ENCODE results near the gene CSMD2. TPM values are rescaled to one million over a fixed set of nuclear protein-coding genes. Genes with fewer than 3 reads are reported as not detected.
"Not testable (repeated sequence)": the region's sequence is repeated elsewhere in the genome, so short reads cannot be mapped to it uniquely, and the experiment has no call there.

Gene CSMD2
- total and polyA plus RNA-seq, 4 experiments from 2014 or later = not detected

DNA sequence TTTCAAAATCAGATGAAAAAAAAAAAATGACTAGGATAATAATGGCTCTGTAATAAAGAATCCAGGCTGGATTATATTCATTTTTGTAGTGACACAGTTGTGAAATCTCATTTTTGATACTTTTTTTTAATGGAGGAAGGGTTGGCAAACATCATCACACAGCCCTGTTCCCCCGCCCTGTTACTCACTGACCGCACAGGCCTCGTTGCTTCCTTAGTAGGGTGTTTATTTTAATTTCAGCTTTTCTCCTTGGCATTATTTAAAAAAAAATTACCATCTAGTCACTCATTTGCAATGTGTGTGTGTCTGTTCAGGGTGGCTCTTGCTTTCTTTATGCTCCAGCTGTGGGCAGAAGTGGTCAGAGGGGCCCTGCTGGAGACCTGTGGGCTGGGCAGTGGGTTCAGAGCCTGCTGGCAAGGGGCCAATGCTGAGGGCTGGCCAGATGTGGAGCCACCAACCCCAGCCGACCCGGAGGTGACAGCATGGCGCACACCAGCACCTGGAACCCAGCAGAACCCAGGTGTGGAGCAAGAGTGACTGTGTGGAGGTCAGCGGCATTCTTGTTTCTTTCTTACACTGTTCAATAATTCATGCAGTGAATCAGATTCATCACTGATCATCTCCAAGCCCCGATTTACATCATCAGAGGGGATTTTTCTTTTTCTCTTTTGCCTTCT is 648.0 kb downstream of the CSMD2 start:
- H3K27ac Mint-ChIP-seq = no peak overlapping the region
- DNase-seq = no peak

DNA sequence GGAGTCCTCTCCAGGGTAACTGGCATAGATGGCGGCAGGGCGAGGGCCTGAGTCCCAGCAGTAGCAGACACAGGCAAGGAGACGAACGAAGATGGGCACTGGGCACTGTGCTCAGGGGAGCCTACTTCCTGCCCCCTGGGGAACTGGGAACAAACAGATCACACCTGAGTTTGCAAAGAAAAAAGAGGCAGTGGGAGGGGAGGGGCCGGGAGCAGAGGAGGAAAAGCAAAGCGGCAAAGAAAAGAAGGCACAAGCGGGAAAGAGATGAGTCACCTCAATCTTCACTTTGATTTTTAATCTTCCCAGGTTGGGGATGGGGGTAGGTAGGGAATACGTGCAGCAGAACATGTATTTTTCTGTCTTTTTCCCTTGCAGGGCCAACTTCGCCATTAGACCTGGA is 648.6 kb downstream of the CSMD2 start:
- Histone ChIP-seq H3K27me3 (ENCODE audit: insufficient read depth, low read length) (no peaks in the 10 kb centered on the region), H3K4me3 (ENCODE audit: low read length in 2 of 2) (no peak overlapping the region), H3K9me3 (ENCODE audit: control insufficient read depth in 1 of 2, low read length in 2 of 2) (no peaks in the 10 kb centered on the region), H3K27ac (ENCODE audit: low read depth, low read length) (no peak overlapping the region), H3K4me1 (ENCODE audit: insufficient read depth, low read length) (no peaks in the 10 kb centered on the region), H3K36me3 (ENCODE audit: insufficient read depth, low read length) (no peaks in the 10 kb centered on the region)
- ChIA-PET CTCF (ENCODE audit: partially characterized antibody) (no interaction called here), POLR2A (ENCODE audit: partially characterized antibody) (no interaction called here)
- Mint-ChIP-seq H3K4me3 (no peak overlapping the region), H3K4me1 (no peaks in the 10 kb centered on the region), H3K27ac (peak overlapping the region in 1 of 7 donors; percentile 13), H3K27me3 (peaks cover 17 to 22% of the 10 kb centered on the region in 2 donors), H3K36me3 (no peaks in the 10 kb centered on the region), H3K9me3 (no peaks in the 10 kb centered on the region)
- intact Hi-C loops (cut with micrococcal nuclease) = no loop called here
- no peak for DNase-seq

More for the DNA sequence above, 648.0 kb downstream of the CSMD2 start:
- H3K4me3 Mint-ChIP-seq = no peak overlapping the region
- no peaks in the 10 kb centered on the region for H3K4me1 Mint-ChIP-seq
- no peaks in the 10 kb centered on the region for H3K36me3 Mint-ChIP-seq
- ChIA-PET CTCF (ENCODE audit: partially characterized antibody) (no interaction called here), POLR2A (ENCODE audit: partially characterized antibody) (no interaction called here)
- Histone ChIP-seq H3K27ac (ENCODE audit: low read depth, low read length) (no peak overlapping the region), H3K27me3 (ENCODE audit: insufficient read depth, low read length) (no peaks in the 10 kb centered on the region), H3K9me3 (ENCODE audit: control insufficient read depth in 1 of 2, low read length in 2 of 2) (no peaks in the 10 kb centered on the region), H3K36me3 (ENCODE audit: insufficient read depth, low read length) (no peaks in the 10 kb centered on the region), H3K4me3 (ENCODE audit: low read length in 2 of 2) (no peak overlapping the region), H3K4me1 (ENCODE audit: insufficient read depth, low read length) (no peaks in the 10 kb centered on the region)
- intact Hi-C loops (cut with micrococcal nuclease) = no loop called here
- peaks cover 18 to 24% of the 10 kb centered on the region in 2 donors for H3K27me3 Mint-ChIP-seq
- no peaks in the 10 kb centered on the region for H3K9me3 Mint-ChIP-seq

DNA sequence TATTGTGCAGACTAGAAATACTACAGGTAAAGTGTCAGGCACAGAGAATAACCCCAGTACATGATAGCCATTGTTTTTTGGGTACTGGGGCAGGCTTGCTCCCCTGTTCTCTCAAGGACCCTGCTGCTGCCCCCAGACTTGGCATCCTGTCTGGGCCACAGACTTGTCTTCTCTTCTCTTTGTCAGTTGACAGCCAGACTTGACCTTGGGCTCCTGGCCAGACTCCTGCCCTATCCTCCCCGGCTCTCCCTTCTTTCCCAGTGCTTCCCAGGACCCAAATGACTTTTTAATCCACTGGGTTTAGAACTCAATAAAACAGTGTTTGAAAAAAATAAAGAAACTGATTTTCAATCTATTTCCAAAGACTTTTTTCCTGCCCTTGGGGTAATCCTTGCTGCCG is 649.4 kb downstream of the CSMD2 start:
- peaks cover 17 to 23% of the 10 kb centered on the region in 2 donors for H3K27me3 Mint-ChIP-seq
- H3K9me3 ChIP-seq (ENCODE audit: control insufficient read depth in 1 of 2, low read length in 2 of 2) = no peaks in the 10 kb centered on the region
- H3K4me3 ChIP-seq (ENCODE audit: low read length in 2 of 2) = no peak overlapping the region
- H3K36me3 Mint-ChIP-seq = no peaks in the 10 kb centered on the region
- no peaks in the 10 kb centered on the region for H3K4me1 ChIP-seq (ENCODE audit: insufficient read depth, low read length)
- H3K9me3 Mint-ChIP-seq = no peaks in the 10 kb centered on the region
- no peak overlapping the region for H3K27ac ChIP-seq (ENCODE audit: low read depth, low read length)
- H3K4me3 Mint-ChIP-seq = no peak overlapping the region
- H3K27ac Mint-ChIP-seq = no peak overlapping the region
- H3K4me1 Mint-ChIP-seq = no peaks in the 10 kb centered on the region
- no peak for DNase-seq
- no peaks in the 10 kb centered on the region for H3K36me3 ChIP-seq (ENCODE audit: insufficient read depth, low read length)
- intact Hi-C loops (cut with micrococcal nuclease) = no loop called here
- ChIA-PET POLR2A (ENCODE audit: partially characterized antibody) (no interaction called here), CTCF (ENCODE audit: partially characterized antibody) (no interaction called here)
- H3K27me3 ChIP-seq (ENCODE audit: insufficient read depth, low read length) = no peaks in the 10 kb centered on the region

DNA sequence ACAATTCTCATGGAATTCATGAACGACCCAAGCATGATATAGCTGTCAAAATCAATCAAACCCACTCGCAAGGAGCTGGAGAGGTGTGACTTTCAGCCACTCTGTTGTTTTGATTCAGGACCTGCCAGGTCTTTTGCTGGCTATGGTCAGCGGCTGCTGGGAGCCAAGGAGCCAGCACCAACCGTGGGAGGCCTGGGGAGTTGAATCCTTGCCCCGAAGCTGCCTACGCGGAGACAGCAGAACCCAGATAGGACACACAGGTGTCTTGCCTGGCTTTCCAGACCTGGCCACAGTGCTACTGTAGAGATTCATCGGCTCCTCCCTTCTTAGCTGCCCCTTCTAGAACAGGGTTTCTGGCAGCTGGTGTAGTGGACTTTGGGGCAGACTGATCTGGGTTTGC is 649.9 kb downstream of the CSMD2 start:
- Mint-ChIP-seq H3K27ac (no peak overlapping the region), H3K4me3 (no peak overlapping the region), H3K9me3 (no peaks in the 10 kb centered on the region), H3K36me3 (no peaks in the 10 kb centered on the region), H3K4me1 (no peaks in the 10 kb centered on the region), H3K27me3 (peaks cover 21 to 23% of the 10 kb centered on the region in 2 donors)
- CTCF ChIA-PET (ENCODE audit: partially characterized antibody) = no interaction called here
- DNase-seq = no peak
- Histone ChIP-seq H3K27me3 (ENCODE audit: insufficient read depth, low read length) (no peaks in the 10 kb centered on the region), H3K9me3 (ENCODE audit: control insufficient read depth in 1 of 2, low read length in 2 of 2) (no peaks in the 10 kb centered on the region), H3K4me3 (ENCODE audit: low read length in 2 of 2) (no peak overlapping the region), H3K27ac (ENCODE audit: low read depth, low read length) (no peak overlapping the region), H3K4me1 (ENCODE audit: insufficient read depth, low read length) (no peaks in the 10 kb centered on the region), H3K36me3 (ENCODE audit: insufficient read depth, low read length) (no peaks in the 10 kb centered on the region)
- POLR2A ChIA-PET (ENCODE audit: partially characterized antibody) = no interaction called here
- intact Hi-C loops (cut with micrococcal nuclease) = no loop called here

DNA sequence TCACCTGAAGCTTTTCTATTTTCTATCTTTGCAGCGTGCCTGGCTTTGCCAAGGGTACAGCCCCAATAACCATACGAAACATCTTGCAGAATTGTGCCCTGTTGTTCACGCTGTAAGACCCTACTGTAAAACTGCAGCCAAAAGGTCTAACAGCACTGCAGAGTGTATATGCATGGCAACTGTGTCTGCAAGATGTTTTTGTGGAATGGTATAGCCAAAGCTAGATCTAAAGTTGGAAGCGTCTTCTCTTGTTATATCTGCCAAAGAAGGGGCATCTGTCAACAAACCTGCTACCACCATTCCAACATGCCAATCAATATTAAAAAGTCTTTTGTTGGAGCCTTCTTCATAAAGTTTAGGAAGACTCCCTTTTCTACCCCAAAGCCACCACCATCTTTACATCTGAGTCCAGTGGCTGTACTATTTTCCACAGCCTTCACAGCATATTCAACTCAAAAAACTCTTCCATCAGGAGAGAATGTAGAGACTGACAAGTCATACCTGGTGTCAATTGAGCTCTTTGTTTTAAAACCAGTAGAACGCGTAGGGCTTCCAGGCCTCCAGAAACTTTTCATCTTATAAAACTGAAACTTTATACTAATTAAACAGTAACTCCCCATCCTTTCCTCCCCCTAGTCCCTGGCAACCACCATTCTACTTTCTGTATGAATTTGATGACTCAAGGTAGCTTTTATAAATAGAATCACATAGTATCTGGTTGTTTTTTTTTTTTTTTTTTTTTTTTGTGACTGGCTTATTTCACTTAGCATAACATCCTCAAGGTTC is 652.6 kb downstream of the CSMD2 start:
- H3K9me3 Mint-ChIP-seq = peaks cover 0 to 1% (median 0%) of the 10 kb centered on the region in 8 donors
- intact Hi-C loops (cut with micrococcal nuclease) = no loop called here
- H3K36me3 Mint-ChIP-seq = no peaks in the 10 kb centered on the region
- H3K4me1 ChIP-seq (ENCODE audit: insufficient read depth, low read length) = no peaks in the 10 kb centered on the region
- H3K4me3 Mint-ChIP-seq = no peak overlapping the region
- H3K4me1 Mint-ChIP-seq = no peaks in the 10 kb centered on the region
- no peak overlapping the region for H3K27ac ChIP-seq (ENCODE audit: low read depth, low read length)
- no peak overlapping the region for H3K4me3 ChIP-seq (ENCODE audit: low read length in 2 of 2)
- H3K9me3 ChIP-seq (ENCODE audit: control insufficient read depth in 1 of 2, low read length in 2 of 2) = no peaks in the 10 kb centered on the region
- peaks cover 10 to 14% of the 10 kb centered on the region in 2 donors for H3K27me3 Mint-ChIP-seq
- no peak for DNase-seq
- no peaks in the 10 kb centered on the region for H3K36me3 ChIP-seq (ENCODE audit: insufficient read depth, low read length)
- ChIA-PET POLR2A (ENCODE audit: partially characterized antibody) (no interaction called here), CTCF (ENCODE audit: partially characterized antibody) (no interaction called here)
- no peak overlapping the region for H3K27ac Mint-ChIP-seq
- H3K27me3 ChIP-seq (ENCODE audit: insufficient read depth, low read length) = no peaks in the 10 kb centered on the region

DNA sequence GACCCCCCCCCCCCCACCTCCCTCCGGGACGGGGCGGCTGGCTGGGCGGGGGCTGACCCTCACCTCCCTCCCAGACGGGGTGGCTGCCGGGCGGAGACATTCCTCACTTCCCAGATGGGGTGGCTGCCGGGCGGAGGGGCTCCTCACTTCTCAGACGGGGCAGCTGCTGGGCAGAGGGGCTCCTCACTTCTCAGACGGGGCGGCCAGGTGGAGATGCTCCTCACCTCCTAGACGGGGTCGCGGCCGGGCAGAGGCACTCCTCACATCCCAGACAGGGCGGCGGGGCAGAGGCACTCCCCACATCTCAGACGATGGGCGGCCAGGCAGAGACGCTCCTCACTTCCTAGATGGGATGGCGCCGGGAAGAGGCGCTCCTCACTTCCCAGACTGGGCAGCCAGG is 655.8 kb downstream of the CSMD2 start:
- H3K4me3 Mint-ChIP-seq; H3K9me3 Mint-ChIP-seq; H3K4me3 ChIP-seq (ENCODE audit: low read length in 2 of 2); intact Hi-C loops (cut with micrococcal nuclease); H3K27me3 ChIP-seq (ENCODE audit: insufficient read depth, low read length); POLR2A ChIA-PET (ENCODE audit: partially characterized antibody); H3K27me3 Mint-ChIP-seq; H3K4me1 Mint-ChIP-seq; H3K27ac Mint-ChIP-seq; CTCF ChIA-PET (ENCODE audit: partially characterized antibody); H3K36me3 Mint-ChIP-seq; H3K4me1 ChIP-seq (ENCODE audit: insufficient read depth, low read length); DNase-seq; H3K36me3 ChIP-seq (ENCODE audit: insufficient read depth, low read length); H3K9me3 ChIP-seq (ENCODE audit: control insufficient read depth in 1 of 2, low read length in 2 of 2); H3K27ac ChIP-seq (ENCODE audit: low read depth, low read length): not testable (repeated sequence)

DNA sequence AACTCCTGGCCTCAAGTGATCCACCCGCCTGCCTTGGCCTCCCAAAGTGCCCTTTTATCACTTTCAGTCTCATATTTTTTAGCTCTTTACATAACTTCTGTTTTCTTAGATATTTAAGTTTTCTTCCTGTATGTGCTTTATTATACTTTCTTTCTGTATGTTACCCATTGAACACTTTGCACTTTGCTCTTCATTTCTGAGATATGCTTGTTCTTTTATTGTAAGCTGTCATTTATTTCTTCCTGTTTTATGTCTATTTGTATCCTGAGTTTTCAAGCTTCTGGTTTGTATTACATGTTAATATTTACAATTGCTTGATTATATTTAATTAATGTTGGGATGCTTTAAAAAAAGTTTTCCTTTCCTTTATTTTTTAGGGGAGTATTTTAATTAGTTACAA is 656.9 kb downstream of the CSMD2 start:
- H3K4me3 Mint-ChIP-seq = no peak overlapping the region
- no peaks in the 10 kb centered on the region for H3K9me3 ChIP-seq (ENCODE audit: control insufficient read depth in 1 of 2, low read length in 2 of 2)
- no peak overlapping the region for H3K4me3 ChIP-seq (ENCODE audit: low read length in 2 of 2)
- no peaks in the 10 kb centered on the region for H3K4me1 Mint-ChIP-seq
- POLR2A ChIA-PET (ENCODE audit: partially characterized antibody) = no interaction called here
- no peak for DNase-seq
- H3K9me3 Mint-ChIP-seq = peaks cover 0 to 1% (median 0%) of the 10 kb centered on the region in 8 donors
- peak overlapping the region in 1 of 7 donors; percentile 34 for H3K27ac Mint-ChIP-seq
- no peaks in the 10 kb centered on the region for H3K4me1 ChIP-seq (ENCODE audit: insufficient read depth, low read length)
- no peaks in the 10 kb centered on the region for H3K27me3 ChIP-seq (ENCODE audit: insufficient read depth, low read length)
- peaks cover 6% of the 10 kb centered on the region in 2 donors for H3K27me3 Mint-ChIP-seq
- CTCF ChIA-PET (ENCODE audit: partially characterized antibody) = no interaction called here
- intact Hi-C loops (cut with micrococcal nuclease) = no loop called here
- H3K27ac ChIP-seq (ENCODE audit: low read depth, low read length) = no peak overlapping the region
- no peaks in the 10 kb centered on the region for H3K36me3 Mint-ChIP-seq
- no peaks in the 10 kb centered on the region for H3K36me3 ChIP-seq (ENCODE audit: insufficient read depth, low read length)
